Panc1 (cell line): ENCODE data around the gene RAPSN.

Experiments
- CTCF ChIP-seq: fragments of 450-650 bp; IDR thresholded peaks from 2 replicates; pipeline ENCODE4 v1.5.1; 2017; ENCODE audit warnings: mild to moderate bottlenecking
- POLR2AphosphoS5 ChIP-seq: IDR thresholded peaks from 2 replicates; pipeline ENCODE4 v1.6.1; 2012; ENCODE audit warnings: mild to moderate bottlenecking, low read depth, low read length, moderate library complexity
- REST ChIP-seq, 2 experiments: IDR thresholded peaks; 2 replicates each; pipeline ENCODE4 v1.6.1; 2011 to 2012; ENCODE audit warnings: low read depth in 2 of 2, control low read depth in 1 of 2, low read length in 1 of 2, mild to moderate bottlenecking in 1 of 2, moderate library complexity in 1 of 2; ENCODE audit not compliant: insufficient read depth in 1 of 2
- SIN3A ChIP-seq: IDR thresholded peaks from 2 replicates; pipeline ENCODE4 v1.6.1; 2012; ENCODE audit warnings: low read depth, mild to moderate bottlenecking, low read length, moderate library complexity, borderline replicate concordance; ENCODE audit not compliant: insufficient read depth

GRCh38 chr11:47396049-47396320 lies 53.0 kb downstream of the RAPSN start:
- TF ChIP-seq REST (IDR thresholded peaks at IDR 0.05; ENCODE audit: insufficient read depth in 1 of 2, low read depth in 2 of 2, low read length in 1 of 2) = no peak
- TF ChIP-seq CTCF = no peak
- no peak for TF ChIP-seq POLR2AphosphoS5
- no peak for TF ChIP-seq SIN3A
